Measurements from ENCODE around the gene CCDC138. TPM values are rescaled to one million over a fixed set of nuclear protein-coding genes. Genes with fewer than 3 reads are reported as not detected.

Gene CCDC138
- total and polyA plus RNA-seq, 7 experiments from 2014 or later, result 2.7 to 10.5 (median 7.3) TPM

DNA sequence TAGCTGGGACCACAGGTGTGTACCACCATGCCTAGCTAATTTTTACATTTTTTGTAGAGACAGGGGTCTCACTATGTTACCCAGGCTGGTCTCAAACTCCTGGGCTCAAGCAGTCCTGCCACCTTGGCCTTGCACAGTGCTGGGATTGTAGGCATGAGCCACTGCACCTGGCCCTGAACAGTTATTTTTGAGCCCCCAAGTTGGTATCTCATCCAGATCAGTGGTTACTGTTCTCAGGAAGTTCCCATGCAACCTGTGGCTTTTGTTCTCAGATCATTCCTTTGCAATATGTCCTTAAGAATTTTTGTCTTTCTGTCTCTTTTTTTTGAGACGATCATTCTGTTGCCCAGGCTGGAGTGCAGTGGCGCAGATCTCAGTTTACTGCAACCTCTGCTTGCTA is 7.7 kb upstream of the CCDC138 start:
- Histone ChIP-seq H3K9me3 (ENCODE audit: control insufficient read depth in 2 of 3, low read length in 3 of 3) (no peaks in the 10 kb centered on the region), H3K27me3 (ENCODE audit: control insufficient read depth in 2 of 2, insufficient read depth in 2 of 2, low read length in 2 of 2) (no peaks in the 10 kb centered on the region), H3K4me1 (ENCODE audit: control insufficient read depth in 2 of 2, insufficient read depth in 2 of 2, low read length in 2 of 2) (no peaks in the 10 kb centered on the region), H3K4me3 (ENCODE audit: low read length) (no peak overlapping the region), H3K36me3 (ENCODE audit: control insufficient read depth in 2 of 3, insufficient read depth in 3 of 3, low read length in 3 of 3) (peaks cover 10 to 40% (median 29%) of the 10 kb centered on the region in 3 experiments), H3K27ac (ENCODE audit: low read depth, low read length) (no peak overlapping the region)
- no peak for DNase-seq
- H3K27me3 Mint-ChIP-seq, result no peaks in the 10 kb centered on the region
- no peaks in the 10 kb centered on the region for H3K9me3 Mint-ChIP-seq
- H3K36me3 Mint-ChIP-seq, result peaks cover 0 to 31% (median 19%) of the 10 kb centered on the region in 5 donors
- ATAC-seq, result no peak
- ChIA-PET POLR2A (no interaction called here), CTCF (interaction anchor here (0.6 kb wide), 1 partner anchor 707 kb away, joined by 3 read pairs; no protein-coding TSS in a partner anchor)
- peaks cover 0 to 12% (median 0%) of the 10 kb centered on the region in 7 donors for H3K4me1 Mint-ChIP-seq
- peak overlapping the region in 8 of 9 donors; percentile 12 to 69 (median 56) for H3K27ac Mint-ChIP-seq
- intact Hi-C loops (cut with micrococcal nuclease), result no loop called here
- H3K4me3 Mint-ChIP-seq, result no peak overlapping the region

DNA sequence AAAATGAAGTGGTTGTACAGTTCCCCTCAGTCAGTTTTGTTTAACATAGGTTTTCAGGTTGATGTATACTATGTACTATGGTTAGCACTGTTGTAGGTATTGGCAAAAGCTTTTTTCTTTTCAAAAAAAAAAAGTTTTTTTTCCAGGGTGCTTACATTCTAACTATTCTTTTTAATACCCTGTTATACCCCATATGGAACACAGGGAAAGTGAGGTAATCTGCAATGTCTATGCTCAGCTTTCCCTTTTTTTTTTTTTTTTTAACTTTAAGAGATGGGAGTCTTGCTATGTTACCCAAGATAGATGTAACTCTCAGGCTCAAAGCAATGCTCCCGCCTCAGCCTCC is 590 bp upstream of the CCDC138 start:
- Mint-ChIP-seq H3K4me3 (peak overlapping the region; percentile 88 to 100 (median 97)), H3K27ac (peak overlapping the region; percentile 69 to 99 (median 97)), H3K27me3 (no peaks in the 10 kb centered on the region), H3K9me3 (peaks cover 0 to 2% (median 0%) of the 10 kb centered on the region in 11 donors), H3K4me1 (peaks cover 6 to 21% (median 17%) of the 10 kb centered on the region in 7 donors), H3K36me3 (peaks cover 0 to 17% (median 12%) of the 10 kb centered on the region in 5 donors)
- POLR2A ChIA-PET, result interaction anchor here (0.6 to 0.8 kb wide), 2 partner anchors 9 to 324 kb away, joined by 3 to 4 read pairs; no protein-coding TSS in a partner anchor
- no peaks in the 10 kb centered on the region for H3K27me3 ChIP-seq (ENCODE audit: control insufficient read depth in 2 of 2, insufficient read depth in 2 of 2, low read length in 2 of 2)
- CTCF ChIA-PET, result interaction anchor here (0.6 kb wide), 1 partner anchor 180 kb away, joined by 5 read pairs; no protein-coding TSS in a partner anchor
- H3K9me3 ChIP-seq (ENCODE audit: control insufficient read depth in 2 of 3, low read length in 3 of 3), result no peaks in the 10 kb centered on the region
- peak overlapping the region; percentile 90 for H3K27ac ChIP-seq (ENCODE audit: low read depth, low read length)
- peak overlapping the region; percentile 88 for H3K4me3 ChIP-seq (ENCODE audit: low read length)
- peaks cover 6 to 13% of the 10 kb centered on the region in 2 donors for H3K4me1 ChIP-seq (ENCODE audit: control insufficient read depth in 2 of 2, insufficient read depth in 2 of 2, low read length in 2 of 2)
- DNase-seq (no peak), ATAC-seq (no peak)
- intact Hi-C loops (cut with micrococcal nuclease), result loop anchor here (1.0 to 5.0 kb wide), 14 partner anchors 67 to 829 kb away; partner anchors contain the start of genes GCC2 (in 2 of the 2), LIMS1 (in 2 of the 2), RANBP2 (in 2 of the 2) and SH3RF3 (in 1 of the 2)
- H3K36me3 ChIP-seq (ENCODE audit: control insufficient read depth in 2 of 3, insufficient read depth in 3 of 3, low read length in 3 of 3), result peaks cover 5 to 12% (median 12%) of the 10 kb centered on the region in 3 experiments

DNA sequence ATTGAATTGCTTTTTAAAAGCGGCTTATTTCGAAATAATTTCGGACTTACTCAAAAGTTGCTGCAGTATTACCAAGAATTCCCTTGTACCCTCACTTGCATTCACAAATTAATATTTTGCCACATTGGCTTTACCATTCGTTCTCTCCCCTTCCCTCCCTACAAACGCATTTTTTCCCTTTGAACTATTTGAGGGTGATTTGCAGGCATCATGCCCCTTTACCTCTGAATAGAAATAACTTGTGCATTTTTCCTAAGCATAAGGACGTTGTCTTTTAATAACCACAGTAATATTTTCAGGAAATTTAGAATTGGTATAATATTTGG is 608 bp downstream of the CCDC138 start:
- no peaks in the 10 kb centered on the region for H3K27me3 ChIP-seq (ENCODE audit: control insufficient read depth in 2 of 2, insufficient read depth in 2 of 2, low read length in 2 of 2)
- H3K36me3 ChIP-seq (ENCODE audit: control insufficient read depth in 2 of 3, insufficient read depth in 3 of 3, low read length in 3 of 3), result peaks cover under 1 to 12% (median 9%) of the 10 kb centered on the region in 3 experiments
- peaks cover 6 to 13% of the 10 kb centered on the region in 2 donors for H3K4me1 ChIP-seq (ENCODE audit: control insufficient read depth in 2 of 2, insufficient read depth in 2 of 2, low read length in 2 of 2)
- Mint-ChIP-seq H3K27me3 (no peaks in the 10 kb centered on the region), H3K4me1 (peaks cover 6 to 21% (median 17%) of the 10 kb centered on the region in 7 donors), H3K27ac (peak overlapping the region; percentile 52 to 97 (median 78)), H3K36me3 (peaks cover 0 to 18% (median 12%) of the 10 kb centered on the region in 5 donors), H3K9me3 (peaks cover 0 to 2% (median 0%) of the 10 kb centered on the region in 11 donors), H3K4me3 (peak overlapping the region; percentile 84 to 99 (median 89))
- ChIA-PET CTCF (no interaction called here), POLR2A (no interaction called here)
- DNase-seq (no peak), ATAC-seq (no peak)
- no peaks in the 10 kb centered on the region for H3K9me3 ChIP-seq (ENCODE audit: control insufficient read depth in 2 of 3, low read length in 3 of 3)
- H3K27ac ChIP-seq (ENCODE audit: low read depth, low read length), result peak overlapping the region; percentile 90
- intact Hi-C loops (cut with micrococcal nuclease), result loop anchor here (2.0 to 5.0 kb wide), 12 partner anchors 165 to 828 kb away; partner anchors contain the start of genes GCC2 (in 2 of the 2), LIMS1 (in 2 of the 2), SH3RF3 (in 1 of the 2) and SOWAHC (in 1 of the 2)
- peak overlapping the region; percentile 88 for H3K4me3 ChIP-seq (ENCODE audit: low read length)

DNA sequence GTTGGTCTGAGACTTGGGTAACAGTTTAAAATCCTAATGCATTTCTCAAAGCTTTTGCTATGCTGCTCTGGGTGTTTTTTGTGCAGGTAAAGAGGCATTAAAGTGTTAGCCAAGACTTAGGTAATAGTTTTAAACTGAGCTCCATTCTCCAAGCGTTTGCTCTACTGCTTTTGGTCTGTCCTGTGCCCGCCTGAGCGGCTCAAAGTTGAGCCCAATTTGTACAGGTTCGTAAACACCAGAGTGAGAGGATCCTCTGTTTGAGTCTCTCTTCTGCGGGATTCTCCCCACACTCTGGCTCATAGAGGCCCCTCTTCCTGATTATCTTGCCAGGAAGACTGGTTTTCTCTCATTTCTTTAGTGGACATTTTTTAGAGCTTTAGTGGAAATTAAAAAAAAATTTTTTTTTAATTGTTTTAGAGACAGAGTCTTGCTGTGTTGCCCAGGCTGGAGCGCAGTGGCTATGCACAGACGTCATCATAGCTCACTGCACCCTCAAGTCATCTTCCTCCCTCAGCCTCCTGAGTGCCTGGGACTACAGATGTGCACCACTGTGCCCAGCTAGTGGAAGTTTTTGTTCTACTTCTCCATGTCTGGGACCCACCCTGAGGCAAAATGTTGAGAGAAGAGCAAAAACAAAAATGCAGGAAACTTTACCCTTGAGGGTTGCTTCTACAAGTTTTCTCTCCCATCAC is 16.6 kb downstream of the CCDC138 start:
- ChIA-PET CTCF (no interaction called here), POLR2A (no interaction called here)
- no peaks in the 10 kb centered on the region for H3K27me3 ChIP-seq (ENCODE audit: control insufficient read depth in 2 of 2, insufficient read depth in 2 of 2, low read length in 2 of 2)
- no peak overlapping the region for H3K4me3 ChIP-seq (ENCODE audit: low read length)
- no peak overlapping the region for H3K4me3 Mint-ChIP-seq
- intact Hi-C loops (cut with micrococcal nuclease), result no loop called here
- no peaks in the 10 kb centered on the region for H3K9me3 ChIP-seq (ENCODE audit: control insufficient read depth in 2 of 3, low read length in 3 of 3)
- H3K36me3 Mint-ChIP-seq, result peaks cover 14 to 45% (median 33%) of the 10 kb centered on the region in 5 donors
- peaks cover 0 to 5% (median 5%) of the 10 kb centered on the region in 3 experiments for H3K36me3 ChIP-seq (ENCODE audit: control insufficient read depth in 2 of 3, insufficient read depth in 3 of 3, low read length in 3 of 3)
- no peak for ATAC-seq
- DNase-seq, result no peak
- no peaks in the 10 kb centered on the region for H3K4me1 ChIP-seq (ENCODE audit: control insufficient read depth in 2 of 2, insufficient read depth in 2 of 2, low read length in 2 of 2)
- no peak overlapping the region for H3K27ac ChIP-seq (ENCODE audit: low read depth, low read length)
- peak overlapping the region in 1 of 9 donors; percentile 23 for H3K27ac Mint-ChIP-seq
- H3K27me3 Mint-ChIP-seq, result no peaks in the 10 kb centered on the region
- H3K9me3 Mint-ChIP-seq, result peaks cover 0 to 1% (median 0%) of the 10 kb centered on the region in 11 donors
- H3K4me1 Mint-ChIP-seq, result peaks cover 0 to 6% (median 0%) of the 10 kb centered on the region in 7 donors

DNA sequence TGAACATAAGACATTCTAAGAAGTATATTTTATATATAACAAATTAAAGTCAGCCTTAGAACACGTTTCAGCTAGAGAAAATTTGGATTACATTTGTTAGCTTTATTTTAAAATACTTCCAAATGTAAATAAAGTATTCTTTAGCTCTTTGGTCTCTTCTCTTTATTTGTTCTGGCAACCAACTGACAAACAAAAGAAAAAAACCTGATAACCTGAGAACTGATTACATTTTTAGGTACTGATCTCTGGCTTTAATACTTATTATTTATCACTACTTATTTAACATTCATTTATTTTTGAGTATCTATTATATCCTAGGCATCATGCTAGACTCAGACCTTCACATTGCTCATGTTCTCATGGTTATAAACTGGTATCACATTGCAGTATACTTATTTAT is 18.5 kb downstream of the CCDC138 start:
- intact Hi-C loops (cut with micrococcal nuclease), result no loop called here
- H3K27me3 Mint-ChIP-seq, result no peaks in the 10 kb centered on the region
- Histone ChIP-seq H3K9me3 (ENCODE audit: control insufficient read depth in 2 of 3, low read length in 3 of 3) (peaks cover 0 to 5% (median 4%) of the 10 kb centered on the region in 3 experiments), H3K27me3 (ENCODE audit: control insufficient read depth in 2 of 2, insufficient read depth in 2 of 2, low read length in 2 of 2) (no peaks in the 10 kb centered on the region), H3K4me1 (ENCODE audit: control insufficient read depth in 2 of 2, insufficient read depth in 2 of 2, low read length in 2 of 2) (no peaks in the 10 kb centered on the region), H3K27ac (ENCODE audit: low read depth, low read length) (no peak overlapping the region), H3K36me3 (ENCODE audit: control insufficient read depth in 2 of 3, insufficient read depth in 3 of 3, low read length in 3 of 3) (peaks cover 0 to 5% (median 5%) of the 10 kb centered on the region in 3 experiments), H3K4me3 (ENCODE audit: low read length) (no peak overlapping the region)
- no peak for DNase-seq
- no peak overlapping the region for H3K27ac Mint-ChIP-seq
- peaks cover 6 to 20% (median 12%) of the 10 kb centered on the region in 11 donors for H3K9me3 Mint-ChIP-seq
- no peak overlapping the region for H3K4me3 Mint-ChIP-seq
- ATAC-seq, result no peak
- no peaks in the 10 kb centered on the region for H3K4me1 Mint-ChIP-seq
- CTCF ChIA-PET, result no interaction called here
- H3K36me3 Mint-ChIP-seq, result peaks cover 24 to 50% (median 43%) of the 10 kb centered on the region in 5 donors
- POLR2A ChIA-PET, result no interaction called here

DNA sequence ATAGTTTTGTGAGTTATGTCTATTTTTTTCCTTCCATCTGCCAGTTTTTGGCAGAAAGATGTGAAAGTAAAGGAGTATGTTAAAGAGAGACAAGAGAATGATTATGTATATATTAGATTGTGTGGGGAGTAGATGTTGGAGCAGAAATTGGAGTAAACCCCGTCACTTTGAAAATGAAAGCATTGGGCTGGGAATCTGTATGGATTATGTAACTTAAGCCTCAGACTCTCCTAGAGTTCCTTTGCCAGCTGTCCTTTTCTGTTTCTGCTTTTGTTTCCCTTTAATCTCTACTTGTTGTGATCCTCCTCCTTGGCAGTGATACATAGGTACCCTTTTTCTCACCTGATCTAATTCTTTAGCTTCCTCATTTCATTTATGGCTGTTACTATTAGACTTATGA is 19.2 kb downstream of the CCDC138 start:
- H3K4me1 ChIP-seq (ENCODE audit: control insufficient read depth in 2 of 2, insufficient read depth in 2 of 2, low read length in 2 of 2), result no peaks in the 10 kb centered on the region
- H3K27ac ChIP-seq (ENCODE audit: low read depth, low read length), result no peak overlapping the region
- CTCF ChIA-PET, result no interaction called here
- ATAC-seq (no peak), DNase-seq (no peak)
- Mint-ChIP-seq H3K36me3 (peaks cover 30 to 56% (median 49%) of the 10 kb centered on the region in 5 donors), H3K27ac (peak overlapping the region in 1 of 9 donors; percentile 12), H3K4me1 (peaks cover 0 to 6% (median 0%) of the 10 kb centered on the region in 7 donors), H3K4me3 (no peak overlapping the region), H3K9me3 (peaks cover 10 to 27% (median 16%) of the 10 kb centered on the region in 11 donors), H3K27me3 (no peaks in the 10 kb centered on the region)
- H3K36me3 ChIP-seq (ENCODE audit: control insufficient read depth in 2 of 3, insufficient read depth in 3 of 3, low read length in 3 of 3), result peaks cover 0 to 5% (median 5%) of the 10 kb centered on the region in 3 experiments
- POLR2A ChIA-PET, result no interaction called here
- peaks cover 0 to 5% (median 4%) of the 10 kb centered on the region in 3 experiments for H3K9me3 ChIP-seq (ENCODE audit: control insufficient read depth in 2 of 3, low read length in 3 of 3)
- intact Hi-C loops (cut with micrococcal nuclease), result no loop called here
- H3K27me3 ChIP-seq (ENCODE audit: control insufficient read depth in 2 of 2, insufficient read depth in 2 of 2, low read length in 2 of 2), result no peaks in the 10 kb centered on the region
- H3K4me3 ChIP-seq (ENCODE audit: low read length), result no peak overlapping the region
